Gastrocnemius medialis (tissue), 4 donors: Measurements from ENCODE around the gene CCNQ. TPM values are rescaled to one million over a fixed set of nuclear protein-coding genes. Genes with fewer than 3 reads are reported as not detected.

Experiments
- ATAC-seq, 2 donors: fragments of 150-250 bp; one replicate each; pipeline ENCODE4 v1.9.1; 2016
- DNase-seq, 2 donors: peaks; one replicate each; pipeline ENCODE4 v3.0.0-alpha.2; 2019
- H3K27ac ChIP-seq, 4 donors: fragments of 200-600 bp; sonication (generic); 1 replicate in 1 of 4; 2 replicates in 3 of 4; pipeline ENCODE4 v1.5.1; 2016 to 2018; ENCODE audit warnings: mild to moderate bottlenecking in 2 of 4, moderate library complexity in 1 of 4
- H3K27me3 ChIP-seq, 3 donors: fragments of 200-600 bp; sonication (generic) in 2 of 3; 1 replicate in 1 of 3; 2 replicates in 2 of 3; pipeline versions ENCODE4 v1.5.1 to v1.6.0; 2016 to 2019; ENCODE audit warnings: mild to moderate bottlenecking in 1 of 3, moderate library complexity in 1 of 3
- H3K36me3 ChIP-seq, 2 donors: fragments of 200-600 bp; sonication (generic) in 1 of 2; one replicate each; pipeline ENCODE4 v1.5.1; 2017 to 2018
- H3K4me1 ChIP-seq, 2 donors: fragments of 200-600 bp; sonication (generic) in 1 of 2; one replicate each; pipeline ENCODE4 v1.5.1; 2016 to 2017; ENCODE audit warnings: mild to moderate bottlenecking in 2 of 2
- H3K4me3 ChIP-seq, 4 donors: fragments of 200-600 bp; sonication (generic) in 3 of 4; 1 replicate in 1 of 4; 2 replicates in 3 of 4; pipeline ENCODE4 v1.5.1; 2016 to 2019; ENCODE audit warnings: mild to moderate bottlenecking in 2 of 4
- H3K9me3 ChIP-seq, 3 donors: fragments of 200-600 bp; sonication (generic) in 2 of 3; 1 replicate in 1 of 3; 2 replicates in 2 of 3; pipeline ENCODE4 v1.5.1; 2016 to 2019
- POLR2A ChIP-seq, 2 donors: fragments of 450-650 bp; IDR thresholded peaks; one replicate each; pipeline ENCODE4 v1.6.1; 2017; ENCODE audit warnings: antibody characterized with exemption in 2 of 2, mild to moderate bottlenecking in 2 of 2, moderate library complexity in 2 of 2
- in situ Hi-C, 4 donors: fragments of 200-750 bp; cut with MboI; loops; one replicate each; pipeline versions ENCODE4 v1.15.0 to v1.8.0; 2017; ENCODE audit warnings: low sequenced_read_pairs in 4 of 4
- intact Hi-C: fragments of 100-400 bp; cut with DNase I; formaldehyde crosslinking; loops from one replicate; pipeline ENCODE4 v1.15.1; 2023; ENCODE audit warnings: low total_unique reads
- total RNA-seq, 4 donors: library from RNA; depleted of rRNA; stranded (reverse); fragments of >200 nt; gene quantifications; one replicate each; pipeline versions ENCODE4 v1.1.0 to v1.2.3, GENCODE V29; 2016
- TF ChIP-seq, protein P1 (sequence below), 5 experiments: fragments of 450-650 bp in 3 of 5; fragments of 200-600 bp in 2 of 5; sonication (generic) in 2 of 5; IDR thresholded peaks in 4 of 5; conservative IDR thresholded peaks in 1 of 5; 1 replicate in 4 of 5; 2 replicates in 1 of 5; pipeline ENCODE4 v1.5.1; 2016 to 2019; ENCODE audit warnings: antibody characterized with exemption in 5 of 5, mild to moderate bottlenecking in 3 of 5, moderate library complexity in 3 of 5

CCNQ gene
- total RNA-seq, 4 donors from 2014 or later = 48.4 to 61.5 (median 52.8) TPM

DNA sequence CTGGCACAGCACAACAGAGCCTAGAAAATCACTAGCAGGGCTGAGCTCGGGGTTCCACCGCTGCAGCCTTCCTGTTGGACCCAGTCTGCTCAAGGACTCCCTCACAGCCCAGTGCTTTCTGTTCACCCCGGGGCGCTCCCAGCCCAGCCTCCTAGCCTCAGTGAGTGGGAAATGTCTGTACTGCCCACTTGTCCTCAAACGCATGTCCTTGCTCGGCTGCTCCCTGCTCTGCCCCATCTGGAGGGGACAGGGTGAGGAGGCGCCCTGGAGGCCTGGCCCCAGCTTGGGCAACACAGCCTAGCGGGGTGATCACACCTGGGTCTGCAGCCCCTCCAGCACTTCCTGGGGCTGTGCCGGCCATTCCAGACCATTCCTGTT lies 11.9 kb upstream of the CCNQ start:
- Histone ChIP-seq H3K27me3 (peaks cover 0 to 8% (median 2%) of the 10 kb centered on the region in 3 donors), H3K4me3 (no peak overlapping the region), H3K9me3 (no peaks in the 10 kb centered on the region), H3K4me1 (peaks cover 0 to 7% of the 10 kb centered on the region in 2 donors), H3K27ac (no peak overlapping the region), H3K36me3 (no peaks in the 10 kb centered on the region)
- ATAC-seq = no peak
- TF ChIP-seq, protein P1, sequence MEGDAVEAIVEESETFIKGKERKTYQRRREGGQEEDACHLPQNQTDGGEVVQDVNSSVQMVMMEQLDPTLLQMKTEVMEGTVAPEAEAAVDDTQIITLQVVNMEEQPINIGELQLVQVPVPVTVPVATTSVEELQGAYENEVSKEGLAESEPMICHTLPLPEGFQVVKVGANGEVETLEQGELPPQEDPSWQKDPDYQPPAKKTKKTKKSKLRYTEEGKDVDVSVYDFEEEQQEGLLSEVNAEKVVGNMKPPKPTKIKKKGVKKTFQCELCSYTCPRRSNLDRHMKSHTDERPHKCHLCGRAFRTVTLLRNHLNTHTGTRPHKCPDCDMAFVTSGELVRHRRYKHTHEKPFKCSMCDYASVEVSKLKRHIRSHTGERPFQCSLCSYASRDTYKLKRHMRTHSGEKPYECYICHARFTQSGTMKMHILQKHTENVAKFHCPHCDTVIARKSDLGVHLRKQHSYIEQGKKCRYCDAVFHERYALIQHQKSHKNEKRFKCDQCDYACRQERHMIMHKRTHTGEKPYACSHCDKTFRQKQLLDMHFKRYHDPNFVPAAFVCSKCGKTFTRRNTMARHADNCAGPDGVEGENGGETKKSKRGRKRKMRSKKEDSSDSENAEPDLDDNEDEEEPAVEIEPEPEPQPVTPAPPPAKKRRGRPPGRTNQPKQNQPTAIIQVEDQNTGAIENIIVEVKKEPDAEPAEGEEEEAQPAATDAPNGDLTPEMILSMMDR (IDR thresholded peaks at IDR 0.05 in 4 of 5, conservative IDR thresholded peaks at IDR 0.05 in 1 of 5) = no peak
- TF ChIP-seq POLR2A (IDR thresholded peaks at IDR 0.05) = no peak
- no peak for DNase-seq
- intact Hi-C loops = no loop called here
- in situ Hi-C loops = no loop called here

DNA sequence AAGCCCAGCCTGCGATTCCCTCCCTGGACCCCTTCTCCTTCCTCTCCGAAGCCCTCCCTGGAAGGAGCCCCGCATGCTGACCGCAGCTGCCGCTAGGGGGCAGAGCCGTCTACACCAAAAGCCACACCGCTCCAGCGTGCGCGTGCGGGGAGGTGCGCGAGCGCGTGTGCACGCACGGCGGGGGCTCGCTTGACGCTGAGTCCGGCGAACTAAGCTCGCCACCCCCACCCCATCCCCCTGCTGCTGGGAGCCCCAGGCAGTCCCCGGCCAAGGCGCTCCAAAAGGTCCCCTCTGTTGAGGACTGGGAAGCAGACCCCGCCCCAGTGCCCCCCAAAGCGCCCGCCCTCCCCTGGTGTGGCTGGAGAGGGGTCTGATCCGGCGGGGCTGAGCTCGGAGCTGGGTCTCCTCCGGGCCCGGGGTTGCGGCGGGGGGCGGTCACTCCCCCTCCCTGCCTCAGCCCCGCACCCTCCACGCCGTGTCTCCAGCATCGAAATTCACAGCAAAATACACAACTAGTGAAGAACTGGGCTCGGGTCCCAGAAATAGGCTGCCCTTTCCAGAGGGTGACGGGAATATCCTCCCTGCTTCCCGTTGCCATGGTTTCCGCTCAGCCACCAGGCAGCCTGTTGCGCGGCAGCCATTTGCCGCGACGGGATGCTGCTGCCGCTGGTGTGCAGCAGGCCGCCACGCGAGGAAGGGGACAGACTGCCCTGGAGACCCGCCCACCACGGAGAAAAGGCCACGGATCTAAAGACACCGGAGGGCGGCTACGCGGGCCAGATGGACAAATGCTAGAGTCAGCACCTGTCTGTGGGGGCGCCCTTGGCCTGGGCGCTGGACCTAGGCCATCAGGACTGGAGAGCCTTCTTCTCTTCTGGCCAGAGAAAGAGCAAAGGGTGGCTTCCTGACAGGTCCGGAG lies 11.2 kb upstream of the CCNQ start:
- Histone ChIP-seq H3K9me3 (no peaks in the 10 kb centered on the region), H3K4me1 (peaks cover 0 to 7% of the 10 kb centered on the region in 2 donors), H3K36me3 (no peaks in the 10 kb centered on the region), H3K27ac (no peak overlapping the region), H3K4me3 (peak overlapping the region; percentile 39 to 55 (median 45)), H3K27me3 (peaks cover 0 to 8% (median 0%) of the 10 kb centered on the region in 3 donors)
- ATAC-seq (peak; percentile 16 to 88), DNase-seq (peak in 1 of 2 donors; percentile 47)
- TF ChIP-seq POLR2A (IDR thresholded peaks at IDR 0.05) = no peak
- TF ChIP-seq, protein P1 (IDR thresholded peaks at IDR 0.05 in 4 of 5, conservative IDR thresholded peaks at IDR 0.05 in 1 of 5) = peak; percentile 45 to 84 (median 68)
- in situ Hi-C loops (no loop called here), intact Hi-C loops (loop anchor here (2.0 kb wide), 1 partner anchor 59 kb away; no protein-coding TSS in a partner anchor)

DNA sequence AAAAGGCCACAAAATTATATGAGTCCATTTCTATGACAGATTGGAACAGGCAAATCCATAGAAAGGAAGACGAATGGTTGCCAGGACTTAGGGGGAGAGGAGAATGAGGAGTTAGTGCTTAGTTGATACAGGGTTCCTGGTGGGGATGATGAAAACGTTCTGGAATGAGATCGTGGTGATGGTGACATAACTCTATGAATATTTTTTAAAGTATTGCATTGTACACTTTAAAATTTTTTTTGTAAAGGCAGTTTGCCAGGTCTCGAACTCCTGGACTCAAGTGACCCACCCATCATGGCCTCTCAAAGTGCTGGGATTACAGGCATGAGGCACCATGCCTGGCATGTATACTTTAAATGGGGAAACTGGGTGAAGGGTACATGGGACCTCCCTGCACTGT lies 9.9 kb upstream of the CCNQ start:
- DNase-seq = no peak
- H3K27me3 ChIP-seq = peaks cover 0 to 7% (median 0%) of the 10 kb centered on the region in 3 donors
- in situ Hi-C loops = no loop called here

DNA sequence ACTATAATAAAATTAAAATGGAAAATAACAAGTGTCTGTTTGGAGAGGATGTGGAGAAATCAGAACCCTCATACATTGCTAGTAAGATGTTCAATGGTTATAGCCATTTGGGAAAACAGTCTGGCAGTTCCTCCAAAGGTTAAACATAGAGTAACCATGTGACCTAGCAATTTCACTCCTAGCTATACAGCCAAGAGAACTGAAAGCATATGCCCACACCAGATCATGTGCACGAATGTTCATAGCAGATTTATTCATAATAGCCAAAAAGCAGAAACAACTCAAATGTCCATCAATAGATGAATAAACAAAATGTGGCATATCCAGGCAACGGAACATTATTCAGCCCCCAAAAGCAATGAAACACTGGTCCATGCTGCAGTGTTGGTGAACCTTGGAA lies 9.4 kb upstream of the CCNQ start:
- Histone ChIP-seq H3K27me3 (peaks cover 0 to 3% (median 0%) of the 10 kb centered on the region in 3 donors), H3K4me3 (no peak overlapping the region), H3K27ac (no peak overlapping the region), H3K36me3 (no peaks in the 10 kb centered on the region), H3K9me3 (no peaks in the 10 kb centered on the region), H3K4me1 (peaks cover 0 to 7% of the 10 kb centered on the region in 2 donors)
- DNase-seq (no peak), ATAC-seq (no peak)
- no peak for TF ChIP-seq POLR2A (IDR thresholded peaks at IDR 0.05)
- TF ChIP-seq, protein P1 (IDR thresholded peaks at IDR 0.05 in 4 of 5, conservative IDR thresholded peaks at IDR 0.05 in 1 of 5) = no peak
- in situ Hi-C loops (no loop called here), intact Hi-C loops (loop anchor here (2.0 kb wide), 1 partner anchor 60 kb away; no protein-coding TSS in a partner anchor)

More for the DNA sequence above, 9.9 kb upstream of the CCNQ start:
- intact Hi-C loops = loop anchor here (2.0 kb wide), 1 partner anchor 60 kb away; no protein-coding TSS in a partner anchor
- no peak for TF ChIP-seq POLR2A (IDR thresholded peaks at IDR 0.05)
- TF ChIP-seq, protein P1 (IDR thresholded peaks at IDR 0.05 in 4 of 5, conservative IDR thresholded peaks at IDR 0.05 in 1 of 5) = no peak
- Histone ChIP-seq H3K27ac (no peak overlapping the region), H3K36me3 (no peaks in the 10 kb centered on the region), H3K4me1 (peaks cover 0 to 7% of the 10 kb centered on the region in 2 donors), H3K9me3 (no peaks in the 10 kb centered on the region), H3K4me3 (no peak overlapping the region)
- no peak for ATAC-seq
